Epithelial cell of prostate (primary cell): ENCODE data around the gene NACA2.
"Not testable (repeated sequence)": the region's sequence is repeated elsewhere in the genome, so short reads cannot be mapped to it uniquely, and the experiment has no call there.

ENCODE experiments used
- DNase-seq: peaks from one replicate; pipeline ENCODE4 v3.0.0-alpha.2; 2011; ENCODE audit warnings: low read depth, low spot score
- H3K27ac ChIP-seq: fragments of 450-650 bp; 2 replicates; pipeline ENCODE4 v1.5.1; 2017; ENCODE audit warnings: mild to moderate bottlenecking

NACA2 gene

DNA sequence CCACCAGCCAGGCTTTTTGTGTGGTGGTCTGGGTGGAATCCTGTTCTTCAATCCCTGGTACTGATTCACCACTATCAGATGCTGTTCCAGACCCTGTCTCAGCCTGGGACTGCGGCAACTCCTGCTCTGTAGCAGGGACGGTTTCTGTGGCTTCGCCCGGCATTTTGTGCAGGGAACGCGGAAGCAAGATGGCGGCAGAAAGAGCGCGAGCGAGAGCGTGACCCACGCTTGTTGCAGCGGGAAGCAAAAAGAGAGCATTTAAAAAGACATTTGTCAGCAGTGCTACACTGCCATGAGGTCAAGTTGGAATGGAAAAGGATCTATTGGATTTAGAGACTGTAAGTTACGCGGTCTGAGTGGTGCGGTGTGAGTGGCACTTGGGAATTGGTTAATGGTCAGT lies at the start of gene NACA2:
Gene NACA2, minus strand, starts transcription at position 202 of the 400 bp plus-strand sequence. Its CDS starts 39 bp downstream, at position 163.
- H3K27ac ChIP-seq = no peak within 1 kb of the TSS
- no peak for DNase-seq

DNA sequence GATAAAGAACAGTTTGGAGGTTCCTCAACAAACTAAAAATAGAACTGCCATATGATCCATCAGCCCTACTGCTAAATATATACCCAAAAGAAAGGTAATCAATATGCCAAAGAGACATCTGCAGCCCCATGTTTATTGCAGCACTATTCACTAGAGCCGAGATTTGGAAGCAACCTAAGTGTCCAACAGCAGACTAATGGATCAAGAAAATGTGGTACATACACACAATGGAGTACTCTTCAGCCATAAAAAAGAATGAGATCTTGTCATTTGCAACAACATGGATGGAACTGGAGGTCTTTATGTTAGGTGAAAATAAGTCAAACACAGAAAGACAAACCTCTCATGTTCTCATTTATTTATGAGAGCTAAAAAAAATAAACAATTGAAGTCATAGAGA lies 48.8 kb upstream of the NACA2 start:
- no peak overlapping the region for H3K27ac ChIP-seq
- no peak for DNase-seq

GRCh38 chr17:61638087-61638486 lies 47.1 kb upstream of the NACA2 start:
- H3K27ac ChIP-seq = no peak overlapping the region
- no peak for DNase-seq

GRCh38 chr17:61635913-61636432 lies 45.0 kb upstream of the NACA2 start:
- no peak overlapping the region for H3K27ac ChIP-seq
- DNase-seq = no peak

DNA sequence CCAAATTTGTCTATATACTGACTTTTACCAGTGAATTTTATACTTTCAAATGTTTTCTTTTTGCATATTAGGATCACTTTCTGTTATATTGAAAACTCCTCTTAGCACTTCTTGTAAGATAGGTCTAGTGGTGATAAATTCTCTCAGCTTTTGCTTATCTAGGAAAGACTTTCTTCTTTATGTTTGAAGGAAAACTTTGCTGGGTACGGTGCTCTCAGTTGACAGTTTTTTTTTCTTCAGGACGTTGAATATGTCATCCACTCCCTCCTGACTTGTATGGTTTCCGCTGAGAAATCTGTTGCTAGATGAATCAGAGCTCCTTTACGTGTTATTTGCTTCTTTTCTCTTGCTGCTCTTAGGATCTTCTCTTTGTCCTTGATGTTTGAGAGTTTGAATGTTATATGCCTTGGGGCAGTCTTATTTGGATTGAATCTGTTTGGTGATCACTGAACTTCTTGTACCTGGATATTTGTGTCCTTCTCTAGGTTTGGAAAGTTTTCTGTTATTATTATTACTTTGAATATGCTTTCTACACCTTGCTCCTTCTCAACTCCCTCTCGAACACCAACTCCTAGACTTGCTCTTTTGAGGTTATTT lies 44.0 kb upstream of the NACA2 start:
- no peak for DNase-seq
- H3K27ac ChIP-seq = no peak overlapping the region

DNA sequence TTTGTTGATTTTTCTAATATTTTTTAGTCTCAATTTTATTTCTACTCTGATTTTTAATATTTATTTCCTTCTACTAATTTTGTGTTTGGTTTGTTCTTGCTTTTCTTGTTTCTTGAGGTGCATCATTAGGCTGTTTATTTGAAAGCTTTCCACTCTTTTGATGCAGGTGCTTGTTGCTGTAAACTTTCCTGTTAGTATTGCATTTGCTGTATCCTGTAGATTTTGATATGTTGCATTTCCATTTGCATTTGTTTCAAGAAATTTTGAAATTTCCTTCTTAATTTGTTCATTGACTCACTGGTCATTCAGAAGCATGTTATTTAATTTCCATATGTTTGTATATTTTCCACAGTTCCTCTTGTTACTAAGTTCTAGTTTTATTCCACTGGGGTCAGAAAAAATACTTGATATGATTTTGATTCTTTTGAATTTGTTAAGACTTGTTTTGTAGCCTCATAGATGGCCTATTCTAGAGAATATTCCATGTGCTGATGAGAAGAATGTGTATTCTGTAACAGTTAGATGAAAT lies 43.1 kb upstream of the NACA2 start:
- no peak for DNase-seq
- H3K27ac ChIP-seq = no peak overlapping the region

GRCh38 chr17:61632826-61633225 lies 41.8 kb upstream of the NACA2 start:
- DNase-seq = no peak
- no peak overlapping the region for H3K27ac ChIP-seq

GRCh38 chr17:61631800-61632199 lies 40.8 kb upstream of the NACA2 start:
- DNase-seq = no peak
- H3K27ac ChIP-seq = no peak overlapping the region

- not testable (repeated sequence) for H3K27ac ChIP-seq, DNase-seq
These were observed 37.1 kb upstream of the NACA2 start for GRCh38 chr17:61628158-61628557.

DNA sequence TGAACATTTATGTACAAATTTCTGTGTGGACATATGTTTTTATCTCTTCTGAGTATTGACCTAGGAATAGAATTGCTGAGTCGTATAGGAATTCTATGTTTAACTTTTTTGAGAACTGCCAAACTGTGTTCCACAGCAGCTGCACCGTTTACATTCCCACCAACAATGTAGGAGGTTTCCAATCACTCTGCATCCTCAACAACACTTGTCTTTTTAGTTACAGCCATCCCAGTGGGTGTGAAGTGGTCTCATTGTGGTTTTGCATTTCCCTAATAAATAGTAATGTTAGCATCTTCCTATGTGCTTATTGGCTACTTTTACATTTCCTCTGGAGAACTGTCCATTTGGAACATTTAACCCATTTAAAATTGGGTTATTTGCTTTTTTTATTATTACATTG lies 36.6 kb upstream of the NACA2 start:
- no peak overlapping the region for H3K27ac ChIP-seq
- no peak for DNase-seq

DNA sequence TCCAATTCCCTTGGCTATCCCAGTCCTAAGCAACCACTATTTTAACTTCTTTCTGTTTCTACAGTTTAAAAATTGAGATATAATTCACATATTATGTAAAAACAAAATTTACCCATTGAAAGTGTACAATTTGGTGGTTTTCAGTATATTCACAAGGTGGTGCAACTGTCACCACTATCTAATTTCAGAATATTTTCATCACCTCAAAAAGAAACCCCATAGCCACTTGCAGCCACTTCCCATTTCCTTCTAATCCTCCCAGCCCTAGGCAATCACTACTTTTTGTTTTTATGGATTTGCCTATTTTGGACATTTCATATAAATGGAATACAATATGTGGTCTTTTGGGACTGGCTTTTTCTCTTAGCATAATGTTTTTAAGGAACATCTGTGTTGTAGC lies 36.1 kb upstream of the NACA2 start:
- no peak overlapping the region for H3K27ac ChIP-seq
- DNase-seq = no peak

DNA sequence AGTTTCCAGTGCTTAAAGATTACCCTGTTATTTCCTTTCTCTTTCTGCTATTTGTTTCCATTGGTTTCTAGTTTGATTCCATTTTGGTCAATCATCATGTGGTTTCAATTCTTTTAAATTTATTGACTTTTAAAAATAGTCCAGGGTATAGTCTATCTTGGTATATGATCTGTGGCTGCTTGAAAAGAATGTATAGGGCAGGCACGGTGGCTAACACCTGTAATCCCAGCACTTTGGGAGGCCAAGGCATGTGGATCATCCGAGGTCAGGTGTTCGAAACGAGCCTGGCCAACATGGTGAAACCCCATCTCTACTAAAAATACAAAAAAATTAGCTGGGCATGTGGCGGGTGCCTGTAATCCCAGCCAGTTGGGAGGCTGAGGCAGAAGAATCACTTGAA lies 34.5 kb upstream of the NACA2 start:
- no peak for DNase-seq
- H3K27ac ChIP-seq = no peak overlapping the region

DNA sequence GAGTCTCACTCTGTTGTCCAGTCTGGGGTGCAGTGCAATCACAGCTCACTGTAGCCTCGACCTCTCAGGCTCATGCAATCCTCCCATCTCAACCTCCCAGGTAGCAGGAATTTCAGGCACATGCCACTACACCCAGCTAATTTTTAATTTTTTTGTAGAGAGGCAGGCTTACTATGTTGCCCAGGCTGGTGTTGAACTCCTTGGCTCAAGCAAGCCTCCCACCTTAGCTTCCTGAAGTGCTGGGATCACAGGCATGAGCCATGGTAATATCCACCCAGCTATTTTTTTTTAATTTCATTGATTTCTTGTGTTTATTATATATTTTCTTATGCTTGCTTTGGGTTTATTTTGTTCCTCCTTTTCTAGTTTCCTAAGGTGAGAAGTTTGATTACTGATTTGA lies 33.9 kb upstream of the NACA2 start:
- H3K27ac ChIP-seq = no peak overlapping the region
- DNase-seq = no peak

GRCh38 chr17:61621317-61621716 lies 30.3 kb upstream of the NACA2 start:
- H3K27ac ChIP-seq = no peak overlapping the region
- no peak for DNase-seq

DNA sequence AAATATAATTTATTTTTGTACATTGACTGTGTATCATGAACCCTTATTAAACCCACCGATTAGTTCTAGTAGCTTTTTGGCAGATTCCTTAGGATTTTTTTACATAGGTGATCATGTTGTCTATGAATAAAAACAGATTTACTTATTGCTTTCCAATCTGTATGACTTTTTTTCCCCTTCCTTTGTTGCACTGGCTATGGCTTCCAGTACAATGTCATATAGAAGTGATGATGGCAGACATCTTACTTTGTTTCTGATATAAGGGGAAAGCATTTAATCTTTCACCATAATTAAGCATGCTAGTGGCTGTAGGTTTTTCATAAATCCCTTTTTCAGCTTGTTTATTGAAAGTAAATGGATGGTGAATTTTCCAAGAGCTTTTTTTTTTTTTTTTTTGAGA lies 28.9 kb upstream of the NACA2 start:
- no peak overlapping the region for H3K27ac ChIP-seq
- no peak for DNase-seq

DNA sequence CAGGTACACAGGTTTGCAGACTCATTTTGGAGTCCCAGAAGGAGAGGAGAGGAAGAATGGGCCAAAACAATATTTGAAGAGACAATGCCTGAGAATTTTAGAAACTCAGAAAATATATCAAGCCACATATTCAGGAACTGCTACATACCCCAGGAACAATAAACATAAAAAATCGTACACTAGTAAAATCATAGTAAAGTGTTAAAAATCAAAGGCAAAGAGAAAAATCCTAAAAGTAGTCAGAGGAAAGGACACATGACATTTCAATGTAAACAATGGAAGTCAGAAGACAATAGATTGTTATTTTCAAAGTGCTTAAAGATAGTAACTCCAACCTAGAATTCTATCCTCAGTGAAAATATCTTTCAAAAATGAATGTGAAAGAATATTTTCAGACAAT lies 28.5 kb upstream of the NACA2 start:
- DNase-seq = no peak
- H3K27ac ChIP-seq = no peak overlapping the region

DNA sequence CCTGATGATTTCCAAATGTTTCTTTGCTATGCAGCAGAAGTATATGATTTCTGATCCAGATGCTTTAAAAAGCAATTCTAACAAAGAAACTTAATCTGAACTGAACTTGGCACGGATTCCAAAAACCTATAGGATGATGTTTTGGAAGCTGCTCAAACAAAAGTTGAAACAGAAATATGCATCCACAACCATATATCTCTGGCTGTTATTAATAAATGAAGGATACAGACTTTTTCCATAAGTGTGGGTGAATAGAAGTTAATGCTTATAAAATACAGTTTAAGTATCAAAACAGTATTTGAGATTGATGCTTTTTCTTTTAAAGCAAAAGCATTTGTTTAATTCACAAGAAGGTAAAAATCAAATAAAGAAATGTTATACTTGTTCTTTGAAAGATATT lies 27.9 kb upstream of the NACA2 start:
- H3K27ac ChIP-seq = no peak overlapping the region
- DNase-seq = no peak

GRCh38 chr17:61617330-61617729 lies 26.3 kb upstream of the NACA2 start:
- no peak for DNase-seq
- no peak overlapping the region for H3K27ac ChIP-seq

DNA sequence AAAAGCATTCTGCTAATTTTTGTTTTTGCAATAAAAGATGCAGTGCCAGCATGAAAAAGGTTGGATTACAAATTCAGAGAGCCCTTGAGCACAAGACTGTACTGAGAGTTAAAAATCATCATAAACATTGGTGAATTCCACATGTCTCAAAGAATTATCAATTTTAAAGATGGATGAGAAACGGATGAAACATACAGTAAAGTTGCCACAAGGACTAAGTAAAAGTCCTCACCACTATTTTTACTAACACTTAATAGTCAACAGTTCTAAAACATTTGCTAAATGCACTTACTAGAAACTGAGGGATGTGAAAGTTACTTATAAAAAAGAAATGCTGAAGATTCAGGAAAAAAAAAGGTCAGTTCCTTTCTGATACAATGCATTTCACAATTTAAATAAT lies 25.8 kb upstream of the NACA2 start:
- DNase-seq = no peak
- H3K27ac ChIP-seq = no peak overlapping the region

DNA sequence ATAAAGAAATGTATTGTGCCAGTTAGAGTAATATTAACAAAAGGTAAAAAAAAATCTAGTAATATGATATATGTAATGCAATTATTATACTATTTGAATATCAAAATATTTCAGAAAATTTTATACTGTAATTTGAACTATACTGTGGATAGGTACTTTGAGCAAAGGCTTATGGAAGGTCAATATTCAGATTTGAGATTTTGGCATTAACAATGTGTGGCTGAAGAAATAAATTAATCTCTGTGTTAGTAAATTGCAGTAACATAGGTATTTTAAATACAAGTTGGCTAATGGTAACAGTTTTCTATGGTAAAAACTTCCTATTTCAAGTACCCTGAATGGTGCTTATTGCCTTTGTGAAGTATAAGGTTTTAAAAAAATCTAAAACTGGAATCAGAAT lies 23.2 kb upstream of the NACA2 start:
- DNase-seq = no peak
- no peak overlapping the region for H3K27ac ChIP-seq

DNA sequence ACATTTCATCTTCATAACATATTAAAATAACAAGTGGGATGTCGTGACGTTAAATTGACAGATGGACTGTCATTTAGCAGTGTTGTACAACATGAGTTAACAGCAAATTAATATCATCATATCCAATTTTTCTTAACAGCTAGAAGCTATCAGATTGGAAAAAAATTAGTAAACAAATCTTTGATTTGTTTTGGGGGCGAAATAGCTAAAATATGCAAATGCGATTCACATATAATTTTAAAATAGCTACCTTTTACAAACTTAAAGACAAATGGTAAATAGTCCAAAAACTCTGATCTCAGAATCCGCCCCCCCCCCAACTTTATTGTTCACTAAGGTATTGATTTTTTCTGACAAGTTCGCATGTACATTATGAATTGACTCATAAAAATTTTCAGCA lies 20.3 kb upstream of the NACA2 start:
- no peak overlapping the region for H3K27ac ChIP-seq
- DNase-seq = no peak

GRCh38 chr17:61605692-61606091 lies 14.7 kb upstream of the NACA2 start:
- no peak overlapping the region for H3K27ac ChIP-seq
- no peak for DNase-seq
